Measurements from ENCODE around the gene CNN2. TPM values are rescaled to one million over a fixed set of nuclear protein-coding genes. Genes with fewer than 3 reads are reported as not detected.

CNN2 gene
- total and polyA plus RNA-seq, 3 experiments from 2014 or later = 78.1 to 792 (median 78.9) TPM

DNA sequence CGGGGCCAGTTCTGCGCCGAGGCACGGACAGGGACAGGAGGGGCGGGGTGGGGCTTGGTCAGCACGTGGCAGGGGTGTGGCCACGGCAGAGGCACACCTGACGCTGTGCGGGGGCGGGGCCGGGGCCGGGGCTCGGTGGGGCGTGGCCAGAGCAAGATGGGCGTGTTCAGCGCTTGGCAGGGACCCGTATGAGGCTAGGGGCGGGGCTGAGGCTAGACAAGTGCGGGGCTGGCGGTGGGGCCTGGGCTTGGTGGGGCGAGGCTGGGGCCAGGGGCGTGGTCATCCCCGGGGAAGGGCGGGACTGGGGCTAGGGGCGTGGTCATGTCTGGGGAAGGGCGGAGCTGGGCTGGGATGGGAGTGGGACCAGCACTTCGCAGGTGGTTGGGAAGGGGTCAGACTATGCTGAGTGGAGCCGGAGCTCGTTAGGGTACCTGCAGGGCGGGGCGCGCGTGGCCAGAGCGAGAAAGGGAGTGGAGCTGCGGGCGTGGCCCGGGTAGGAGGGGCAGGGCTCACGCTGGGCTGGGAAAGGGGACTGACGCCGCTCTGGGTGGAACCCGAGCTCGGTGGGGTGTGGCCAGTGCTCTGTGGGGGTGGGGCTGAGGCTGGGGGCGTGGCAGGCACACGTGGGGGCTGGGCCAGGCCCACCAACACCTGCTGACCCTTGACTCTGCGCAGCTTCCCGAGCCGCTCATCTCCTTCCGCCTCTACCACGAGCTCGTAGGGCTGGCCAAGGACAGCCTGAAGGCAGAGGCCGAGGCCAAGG, 55.9 kb downstream of the CNN2 start:
- Histone ChIP-seq H3K4me3 (ENCODE audit: low read length) (no peak overlapping the region), H3K4me1 (ENCODE audit: insufficient read depth, low read length) (peaks cover 67% of the 10 kb centered on the region), H3K36me3 (ENCODE audit: insufficient read depth, low read length) (peaks cover 61% of the 10 kb centered on the region), H3K27ac (ENCODE audit: low read depth, low read length) (no peak overlapping the region), H3K27me3 (ENCODE audit: insufficient read depth, low read length, poor library complexity, severe bottlenecking) (no peaks in the 10 kb centered on the region), H3K9me3 (ENCODE audit: low read length) (no peaks in the 10 kb centered on the region)
- peak overlapping the region; percentile 43 to 93 (median 82) for H3K27ac Mint-ChIP-seq
- peaks cover 0 to 5% of the 10 kb centered on the region in 2 donors for H3K27me3 Mint-ChIP-seq
- CTCF ChIA-PET = interaction anchor here (0.8 to 18.7 kb wide), 8 partner anchors 5 to 55 kb away, joined by 3 to 264 read pairs (median 10); partner anchors contain the start of gene ARHGAP45
- POLR2A ChIA-PET = interaction anchor here (0.6 to 18.2 kb wide), 9 partner anchors 8 to 225 kb away, joined by 3 to 737 read pairs (median 5); partner anchors contain the start of genes ABCA7, ARHGAP45 and CNN2
- peaks cover 0 to 75% (median 0%) of the 10 kb centered on the region in 3 donors for H3K36me3 Mint-ChIP-seq
- peak; percentile 84 to 91 (median 85) for DNase-seq
- peaks cover 27 to 71% (median 31%) of the 10 kb centered on the region in 3 donors for H3K4me1 Mint-ChIP-seq
- peak overlapping the region; percentile 39 to 90 (median 57) for H3K4me3 Mint-ChIP-seq
- H3K9me3 Mint-ChIP-seq = no peaks in the 10 kb centered on the region

DNA sequence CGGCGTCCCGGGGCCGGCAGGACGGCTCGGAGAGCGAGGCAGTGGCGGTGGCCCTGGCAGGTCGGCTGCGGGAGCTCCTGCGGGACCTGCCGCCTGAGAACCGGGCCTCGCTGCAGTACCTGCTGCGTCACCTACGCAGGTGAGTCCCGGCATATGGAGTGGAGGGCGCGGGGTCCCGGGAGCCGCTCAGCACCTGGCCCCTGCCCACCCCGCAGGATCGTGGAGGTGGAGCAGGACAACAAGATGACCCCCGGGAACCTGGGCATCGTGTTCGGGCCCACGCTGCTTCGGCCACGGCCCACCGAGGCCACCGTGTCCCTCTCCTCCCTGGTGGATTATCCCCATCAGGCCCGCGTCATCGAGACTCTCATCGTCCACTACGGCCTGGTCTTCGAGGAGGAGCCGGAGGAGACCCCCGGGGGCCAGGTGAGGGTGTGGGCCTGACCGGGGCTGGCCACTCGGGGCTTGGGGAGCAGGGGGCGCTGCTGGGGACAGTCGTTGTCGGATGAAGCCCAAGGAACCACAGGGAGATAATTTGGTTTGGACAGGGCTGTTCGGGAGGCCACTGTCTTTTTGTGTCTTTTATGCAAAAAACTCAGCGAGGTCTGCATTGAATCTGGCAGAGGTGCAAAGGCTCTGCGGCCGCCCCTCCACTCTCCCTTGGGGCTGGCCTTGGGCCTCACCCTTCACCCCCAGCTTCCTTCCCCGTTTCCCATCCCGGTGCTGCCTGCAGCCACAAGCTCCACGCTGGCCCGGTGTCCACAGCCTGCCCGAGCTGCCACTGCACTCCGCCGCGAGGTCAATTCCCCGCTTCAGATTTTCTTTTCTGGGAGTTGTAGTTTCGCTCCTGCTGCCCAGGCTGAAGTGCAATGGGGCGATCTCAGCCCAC, 56.8 kb downstream of the CNN2 start:
- H3K27me3 Mint-ChIP-seq = peaks cover 0 to 5% of the 10 kb centered on the region in 2 donors
- POLR2A ChIA-PET = interaction anchor here (0.6 to 18.2 kb wide), 6 partner anchors 7 to 169 kb away, joined by 3 to 737 read pairs (median 16); partner anchors contain the start of genes ARHGAP45 and CNN2
- Histone ChIP-seq H3K27me3 (ENCODE audit: insufficient read depth, low read length, poor library complexity, severe bottlenecking) (no peaks in the 10 kb centered on the region), H3K4me1 (ENCODE audit: insufficient read depth, low read length) (peaks cover 69% of the 10 kb centered on the region), H3K36me3 (ENCODE audit: insufficient read depth, low read length) (peaks cover 61% of the 10 kb centered on the region), H3K4me3 (ENCODE audit: low read length) (no peak overlapping the region), H3K27ac (ENCODE audit: low read depth, low read length) (no peak overlapping the region), H3K9me3 (ENCODE audit: low read length) (no peaks in the 10 kb centered on the region)
- H3K4me3 Mint-ChIP-seq = peak overlapping the region in 1 of 7 donors; percentile 32
- peak in 1 of 5 donors; percentile 15 for DNase-seq
- H3K4me1 Mint-ChIP-seq = peaks cover 33 to 73% (median 39%) of the 10 kb centered on the region in 3 donors
- CTCF ChIA-PET = interaction anchor here (0.8 to 18.7 kb wide), 9 partner anchors 7 to 63 kb away, joined by 3 to 264 read pairs (median 5); partner anchors contain the start of gene ARHGAP45
- H3K9me3 Mint-ChIP-seq = no peaks in the 10 kb centered on the region
- H3K27ac Mint-ChIP-seq = peak overlapping the region in 5 of 8 donors; percentile 17 to 91 (median 74)
- H3K36me3 Mint-ChIP-seq = peaks cover 0 to 77% (median 0%) of the 10 kb centered on the region in 3 donors

DNA sequence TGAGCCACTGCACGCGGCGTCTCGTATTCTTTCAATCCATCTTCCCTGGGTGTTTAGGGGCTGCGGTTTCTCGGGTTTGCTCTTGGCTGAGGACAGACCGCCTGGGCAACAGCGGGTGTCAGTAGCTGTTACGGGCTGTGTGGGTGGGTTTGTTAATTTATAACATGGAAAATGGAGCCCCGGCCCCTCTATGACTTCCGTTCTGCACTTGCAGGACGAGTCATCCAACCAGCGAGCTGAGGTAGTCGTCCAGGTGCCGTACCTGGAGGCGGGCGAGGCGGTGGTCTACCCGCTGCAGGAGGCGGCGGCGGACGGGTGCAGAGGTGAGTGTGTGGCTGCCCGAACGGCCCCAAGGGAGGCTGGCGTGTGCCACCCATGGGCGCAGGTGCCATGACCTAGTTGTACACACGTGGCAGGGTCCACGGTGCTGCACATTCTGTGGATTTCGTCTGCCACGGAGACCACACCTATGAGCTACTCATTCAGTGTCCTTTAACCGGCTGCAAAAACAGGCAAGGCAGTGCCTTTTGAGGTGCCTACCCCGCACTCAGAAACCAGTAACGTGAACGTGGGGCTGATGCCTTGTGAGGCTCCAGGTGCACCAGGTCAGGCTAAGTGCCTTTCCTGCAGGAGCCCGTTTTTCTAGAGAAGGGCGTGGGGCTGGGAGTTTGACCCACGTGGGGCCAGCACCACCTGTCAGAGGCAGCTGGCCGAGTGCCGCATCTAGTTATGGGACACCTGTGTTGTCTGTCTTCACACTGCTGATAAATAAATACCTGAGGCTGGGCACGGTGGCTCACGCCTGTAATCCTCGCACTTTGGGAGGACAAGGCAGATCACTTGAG, 57.8 kb downstream of the CNN2 start:
- DNase-seq = peak in 1 of 5 donors; percentile 25
- Mint-ChIP-seq H3K27me3 (peaks cover 0 to 5% of the 10 kb centered on the region in 2 donors), H3K9me3 (no peaks in the 10 kb centered on the region), H3K4me3 (peak overlapping the region in 2 of 7 donors; percentile 39 to 44), H3K4me1 (peaks cover 36 to 80% (median 41%) of the 10 kb centered on the region in 3 donors), H3K27ac (peak overlapping the region; percentile 24 to 82 (median 60)), H3K36me3 (peaks cover 0 to 78% (median 0%) of the 10 kb centered on the region in 3 donors)
- H3K27ac ChIP-seq (ENCODE audit: low read depth, low read length) = no peak overlapping the region
- peaks cover 77% of the 10 kb centered on the region for H3K4me1 ChIP-seq (ENCODE audit: insufficient read depth, low read length)
- ChIA-PET CTCF (interaction anchor here (0.9 to 18.7 kb wide), 8 partner anchors 9 to 64 kb away, joined by 3 to 264 read pairs (median 4); partner anchors contain the start of gene ARHGAP45), POLR2A (interaction anchor here (1.0 to 18.2 kb wide), 5 partner anchors 10 to 176 kb away, joined by 3 to 737 read pairs (median 5); partner anchors contain the start of gene ARHGAP45)
- no peaks in the 10 kb centered on the region for H3K27me3 ChIP-seq (ENCODE audit: insufficient read depth, low read length, poor library complexity, severe bottlenecking)
- no peaks in the 10 kb centered on the region for H3K9me3 ChIP-seq (ENCODE audit: low read length)
- H3K36me3 ChIP-seq (ENCODE audit: insufficient read depth, low read length) = peaks cover 61% of the 10 kb centered on the region
- no peak overlapping the region for H3K4me3 ChIP-seq (ENCODE audit: low read length)

DNA sequence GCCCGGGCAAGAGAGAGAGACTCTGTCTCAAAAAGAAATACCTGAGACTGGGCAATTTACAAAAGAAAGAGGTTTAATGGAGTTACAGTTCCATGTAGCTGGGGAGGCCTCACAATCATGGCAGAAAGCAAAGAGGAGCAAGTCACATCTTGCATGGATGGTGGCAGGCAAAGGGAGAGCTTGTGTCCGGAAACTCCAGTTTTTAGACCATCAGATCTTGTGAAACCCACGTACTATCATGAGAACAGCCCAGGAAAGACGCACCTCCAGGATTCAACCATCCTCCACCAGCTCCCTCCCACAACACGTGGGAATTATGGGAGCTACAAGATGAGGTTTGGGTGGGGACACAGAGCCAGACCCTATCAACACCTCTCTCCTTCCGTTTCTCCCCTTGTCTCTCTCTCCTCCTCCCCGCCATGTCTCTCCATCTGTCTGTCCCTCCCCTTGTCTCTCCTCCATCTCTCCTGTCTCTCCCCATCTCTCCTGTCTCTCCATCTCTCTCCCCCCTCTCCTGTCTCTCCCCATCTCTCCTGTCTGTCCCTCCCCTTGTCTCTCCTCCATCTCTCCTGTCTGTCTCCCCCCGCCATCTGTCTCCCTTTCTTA, 58.7 kb downstream of the CNN2 start:
- peak overlapping the region in 5 of 7 donors; percentile 23 to 66 (median 39) for H3K4me3 Mint-ChIP-seq
- Histone ChIP-seq H3K4me3 (ENCODE audit: low read length) (no peak overlapping the region), H3K9me3 (ENCODE audit: low read length) (no peaks in the 10 kb centered on the region), H3K36me3 (ENCODE audit: insufficient read depth, low read length) (peaks cover 53% of the 10 kb centered on the region), H3K27ac (ENCODE audit: low read depth, low read length) (no peak overlapping the region), H3K4me1 (ENCODE audit: insufficient read depth, low read length) (peaks cover 74% of the 10 kb centered on the region), H3K27me3 (ENCODE audit: insufficient read depth, low read length, poor library complexity, severe bottlenecking) (no peaks in the 10 kb centered on the region)
- peak overlapping the region; percentile 55 to 93 (median 80) for H3K27ac Mint-ChIP-seq
- H3K9me3 Mint-ChIP-seq = no peaks in the 10 kb centered on the region
- no peak for DNase-seq
- peaks cover 0 to 5% of the 10 kb centered on the region in 2 donors for H3K27me3 Mint-ChIP-seq
- ChIA-PET POLR2A (interaction anchor here (1.0 to 18.2 kb wide), 6 partner anchors 9 to 175 kb away, joined by 3 to 737 read pairs (median 4); partner anchors contain the start of gene ARHGAP45), CTCF (interaction anchor here (0.9 to 18.7 kb wide), 6 partner anchors 9 to 159 kb away, joined by 3 to 264 read pairs (median 30); partner anchors contain the start of gene ARHGAP45)
- H3K4me1 Mint-ChIP-seq = peaks cover 34 to 80% (median 41%) of the 10 kb centered on the region in 3 donors
- peaks cover 0 to 75% (median 0%) of the 10 kb centered on the region in 3 donors for H3K36me3 Mint-ChIP-seq

DNA sequence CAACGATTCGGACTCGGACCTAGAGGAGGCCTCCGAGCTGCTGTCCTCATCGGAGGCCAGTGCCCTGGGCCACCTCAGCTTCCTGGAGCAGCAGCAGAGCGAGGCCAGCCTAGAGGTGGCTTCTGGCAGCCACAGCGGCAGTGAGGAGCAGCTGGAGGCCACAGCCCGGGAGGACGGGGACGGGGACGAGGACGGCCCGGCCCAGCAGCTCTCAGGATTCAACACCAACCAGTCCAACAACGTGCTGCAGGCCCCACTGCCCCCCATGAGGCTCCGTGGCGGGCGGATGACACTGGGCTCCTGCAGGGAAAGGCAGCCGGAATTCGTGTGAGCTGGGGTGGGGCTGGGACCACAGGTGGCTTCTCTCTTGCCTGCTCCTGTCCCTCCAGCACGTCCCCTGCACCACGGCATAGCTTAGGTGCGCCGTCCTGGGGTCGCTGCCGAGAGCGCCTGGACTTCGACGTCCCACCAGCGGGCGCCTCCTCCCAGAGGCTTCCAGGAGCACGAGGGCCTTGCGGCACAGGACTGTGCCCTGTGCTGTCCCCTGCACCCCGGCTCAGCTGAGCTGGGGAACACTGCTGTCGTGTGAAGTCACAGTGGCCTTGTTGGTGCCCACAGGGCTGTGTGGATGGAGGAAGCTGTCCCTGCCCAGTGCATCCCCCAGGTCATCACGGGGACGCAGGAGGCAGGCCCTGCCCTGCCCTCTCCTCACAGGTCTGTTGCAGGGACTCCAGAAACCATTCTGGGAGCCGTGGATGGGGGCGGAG, 59.5 kb downstream of the CNN2 start:
- Mint-ChIP-seq H3K4me1 (peaks cover 35 to 77% (median 45%) of the 10 kb centered on the region in 3 donors), H3K36me3 (peaks cover 0 to 71% (median 0%) of the 10 kb centered on the region in 3 donors), H3K27me3 (peaks cover 0 to 5% of the 10 kb centered on the region in 2 donors), H3K27ac (peak overlapping the region in 5 of 8 donors; percentile 47 to 91 (median 79)), H3K4me3 (peak overlapping the region in 2 of 7 donors; percentile 23 to 39), H3K9me3 (no peaks in the 10 kb centered on the region)
- Histone ChIP-seq H3K4me1 (ENCODE audit: insufficient read depth, low read length) (peaks cover 66% of the 10 kb centered on the region), H3K27ac (ENCODE audit: low read depth, low read length) (no peak overlapping the region), H3K27me3 (ENCODE audit: insufficient read depth, low read length, poor library complexity, severe bottlenecking) (no peaks in the 10 kb centered on the region), H3K36me3 (ENCODE audit: insufficient read depth, low read length) (peaks cover 49% of the 10 kb centered on the region), H3K9me3 (ENCODE audit: low read length) (no peaks in the 10 kb centered on the region), H3K4me3 (ENCODE audit: low read length) (no peak overlapping the region)
- ChIA-PET POLR2A (interaction anchor here (0.8 to 18.2 kb wide), 11 partner anchors 9 to 65 kb away, joined by 3 to 737 read pairs (median 4); partner anchors contain the start of genes ARHGAP45, POLR2E, RNU6-2 and TMEM259), CTCF (interaction anchor here (0.9 to 18.7 kb wide), 8 partner anchors 8 to 158 kb away, joined by 3 to 264 read pairs (median 4); partner anchors contain the start of gene ARHGAP45)
- DNase-seq = peak in 1 of 5 donors; percentile 28

DNA sequence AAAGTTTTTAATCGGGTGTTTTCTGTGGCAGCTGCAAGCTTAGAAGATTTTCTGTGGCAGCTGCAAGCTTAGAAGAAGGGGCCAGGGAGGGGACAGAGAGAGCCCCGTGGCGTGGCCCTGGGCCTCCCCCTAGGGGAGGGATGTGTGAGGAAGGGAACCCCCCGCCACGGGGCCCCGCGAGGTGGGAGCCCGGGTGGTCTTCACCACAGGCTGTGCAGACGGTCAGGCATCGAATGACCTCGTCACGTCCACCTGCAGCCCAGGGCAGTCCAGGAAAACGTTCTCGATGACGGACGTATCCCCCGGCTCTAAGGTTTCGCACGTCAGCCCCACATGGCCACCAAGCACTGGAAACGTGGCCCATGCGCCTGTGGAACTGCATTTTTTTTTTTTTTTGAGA, 60.2 kb downstream of the CNN2 start:
- no peaks in the 10 kb centered on the region for H3K27me3 ChIP-seq (ENCODE audit: insufficient read depth, low read length, poor library complexity, severe bottlenecking)
- no peaks in the 10 kb centered on the region for H3K9me3 ChIP-seq (ENCODE audit: low read length)
- Mint-ChIP-seq H3K9me3 (no peaks in the 10 kb centered on the region), H3K4me3 (peak overlapping the region in 1 of 7 donors; percentile 22), H3K27me3 (peaks cover 0 to 5% of the 10 kb centered on the region in 2 donors), H3K36me3 (peaks cover 0 to 70% (median 0%) of the 10 kb centered on the region in 3 donors), H3K4me1 (peaks cover 33 to 74% (median 47%) of the 10 kb centered on the region in 3 donors), H3K27ac (peak overlapping the region in 3 of 8 donors; percentile 34 to 91 (median 47))
- H3K4me3 ChIP-seq (ENCODE audit: low read length) = no peak overlapping the region
- H3K27ac ChIP-seq (ENCODE audit: low read depth, low read length) = no peak overlapping the region
- peaks cover 59% of the 10 kb centered on the region for H3K4me1 ChIP-seq (ENCODE audit: insufficient read depth, low read length)
- DNase-seq = peak in 1 of 5 donors; percentile 50
- ChIA-PET CTCF (interaction anchor here (1.0 to 18.7 kb wide), 8 partner anchors 8 to 106 kb away, joined by 3 to 264 read pairs (median 4); partner anchors contain the start of gene ARHGAP45), POLR2A (interaction anchor here (0.8 to 18.2 kb wide), 9 partner anchors 9 to 65 kb away, joined by 3 to 737 read pairs (median 4); partner anchors contain the start of genes ARHGAP45, POLR2E, RNU6-2 and TMEM259)
- peaks cover 47% of the 10 kb centered on the region for H3K36me3 ChIP-seq (ENCODE audit: insufficient read depth, low read length)

All from CD8-positive, alpha-beta memory T cell (primary cell).